CD14-positive monocyte (primary cell): ENCODE results near the gene NDFIP2. TPM values are rescaled to one million over a fixed set of nuclear protein-coding genes. Genes with fewer than 3 reads are reported as not detected.

Experiments used
- DNase-seq, 3 donors: peaks; one replicate each; pipeline ENCODE4 v3.0.0-alpha.2; 2011 to 2022
- H2AFZ ChIP-seq: 2 replicates; pipeline ENCODE4 v1.6.0; 2012; ENCODE audit warnings: mild to moderate bottlenecking, low read depth, low read length, inconsistent platforms; ENCODE audit not compliant: insufficient read depth, poor library complexity, severe bottlenecking
- H3K27ac ChIP-seq, 2 donors: 1 replicate in 1 of 2; 2 replicates in 1 of 2; pipeline ENCODE4 v1.5.1; 2012 to 2013; ENCODE audit warnings: low read length in 2 of 2, control low read depth in 1 of 2, inconsistent platforms in 1 of 2, low read depth in 1 of 2, mild to moderate bottlenecking in 1 of 2
- H3K27me3 ChIP-seq, 2 donors: one replicate each; pipeline versions ENCODE4 v1.6.0 to v1.6.1; 2011 to 2013; ENCODE audit warnings: low read length in 2 of 2; ENCODE audit not compliant: control insufficient read depth in 2 of 2, insufficient read depth in 2 of 2
- H3K36me3 ChIP-seq, 2 donors: replicated peaks in 1 of 2; 1 replicate in 1 of 2; 2 replicates in 1 of 2; pipeline versions ENCODE4 v1.5.1 to v1.6.1; 2012 to 2013; ENCODE audit warnings: low read length in 2 of 2, control low read depth in 1 of 2, inconsistent platforms in 1 of 2, mild to moderate bottlenecking in 1 of 2; ENCODE audit not compliant: insufficient read depth in 2 of 2, control insufficient read depth in 1 of 2
- H3K4me1 ChIP-seq, 2 donors: 1 replicate in 1 of 2; 2 replicates in 1 of 2; pipeline versions ENCODE4 v1.5.1 to v1.6.1; 2012 to 2013; ENCODE audit warnings: low read length in 2 of 2, control low read depth in 1 of 2, inconsistent platforms in 1 of 2, mild to moderate bottlenecking in 1 of 2, moderate library complexity in 1 of 2; ENCODE audit not compliant: insufficient read depth in 2 of 2, control insufficient read depth in 1 of 2
- H3K4me2 ChIP-seq: replicated peaks from 2 replicates; pipeline ENCODE3; 2012; ENCODE audit warnings: low read length, moderate library complexity, mild to moderate bottlenecking; ENCODE audit not compliant: poor library complexity, severe bottlenecking; ENCODE audit errors: extremely low read depth
- H3K4me3 ChIP-seq, 3 experiments: fragments of 200-600 bp in 1 of 3; sonication (generic) in 1 of 3; replicated peaks in 1 of 3; 1 replicate in 2 of 3; 2 replicates in 1 of 3; pipeline ENCODE4 v1.5.1; 2011 to 2013; ENCODE audit warnings: low read length in 3 of 3, mild to moderate bottlenecking in 3 of 3, control low read depth in 2 of 3, low read depth in 2 of 3, inconsistent platforms in 1 of 3, moderate library complexity in 1 of 3
- H3K79me2 ChIP-seq: 2 replicates; pipeline ENCODE4 v1.6.0; 2012; ENCODE audit warnings: mild to moderate bottlenecking, control low read depth, inconsistent platforms, low read length, moderate library complexity; ENCODE audit not compliant: insufficient read depth
- H3K9ac ChIP-seq: 2 replicates; pipeline ENCODE4 v1.6.0; 2017; ENCODE audit warnings: low read length, mild to moderate bottlenecking; ENCODE audit not compliant: insufficient read depth, poor library complexity, severe bottlenecking
- H3K9me3 ChIP-seq, 2 donors: replicated peaks in 1 of 2; 1 replicate in 1 of 2; 2 replicates in 1 of 2; pipeline versions ENCODE4 v1.5.1 to v1.6.1; 2012 to 2013; ENCODE audit warnings: low read length in 2 of 2, control low read depth in 1 of 2; ENCODE audit not compliant: control insufficient read depth in 1 of 2, insufficient read depth in 1 of 2
- H4K20me1 ChIP-seq: 2 replicates; pipeline ENCODE4 v1.6.0; 2012; ENCODE audit warnings: mild to moderate bottlenecking, low read length, control low read depth, moderate library complexity; ENCODE audit not compliant: insufficient read depth
- H3K27ac Mint-ChIP-seq, 7 donors: one replicate each; pipeline ENCODE4 v1.8.0; 2020; ENCODE audit warnings: mild to moderate bottlenecking in 7 of 7, mixed read lengths in 7 of 7, moderate library complexity in 6 of 7, inconsistent platforms in 2 of 7
- H3K27me3 Mint-ChIP-seq, 3 donors: one replicate each; pipeline ENCODE4 v1.8.0; 2021 to 2022; ENCODE audit warnings: low read depth in 3 of 3, mild to moderate bottlenecking in 3 of 3, mixed read lengths in 3 of 3, moderate library complexity in 3 of 3, inconsistent platforms in 1 of 3
- H3K36me3 Mint-ChIP-seq, 2 donors: one replicate each; pipeline ENCODE4 v1.8.0; 2020; ENCODE audit warnings: mixed read lengths in 2 of 2, inconsistent platforms in 1 of 2, mild to moderate bottlenecking in 1 of 2
- H3K4me1 Mint-ChIP-seq: one replicate; pipeline ENCODE4 v1.8.0; 2020; ENCODE audit warnings: mild to moderate bottlenecking, mixed read lengths
- H3K4me3 Mint-ChIP-seq, 2 donors: one replicate each; pipeline ENCODE4 v1.8.0; 2020; ENCODE audit warnings: mild to moderate bottlenecking in 2 of 2, mixed read lengths in 2 of 2, moderate library complexity in 1 of 2
- H3K9me3 Mint-ChIP-seq, 7 donors: one replicate each; pipeline ENCODE4 v1.8.0; 2020 to 2022; ENCODE audit warnings: mixed read lengths in 7 of 7, mild to moderate bottlenecking in 6 of 7, moderate library complexity in 6 of 7, inconsistent platforms in 2 of 7
- CTCF ChIP-seq: fragments of 200-600 bp; IDR thresholded peaks from one replicate; pipeline ENCODE4 v1.8.0; 2022; ENCODE audit warnings: antibody characterized with exemption, mild to moderate bottlenecking
- WGBS: methylation state at CpG from one replicate; pipeline ENCODE4 v1.1.5; 2013; ENCODE audit warnings: missing lambda C conversion rate; ENCODE audit not compliant: insufficient coverage; 5-methylcytosine and 5-hydroxymethylcytosine counted together
- intact Hi-C, 2 donors: fragments of 100-400 bp; cut with micrococcal nuclease; formaldehyde crosslinking; loops; one replicate each; pipeline versions ENCODE4 v1.15.0 to v1.15.1; 2023
- polyA plus RNA-seq, 3 donors: library from polyadenylated mRNA; depleted of rRNA in 1 of 3; unstranded in 2 of 3; stranded (reverse) in 1 of 3; fragments of 300-500 nt in 2 of 3; fragments of >200 nt in 1 of 3; fragmentation: Illumina TruSeq in 2 of 3; gene quantifications; 1 replicate in 2 of 3; 2 replicates in 1 of 3; pipeline ENCODE4 v1.2.3, GENCODE V29; 2012 to 2021

The NDFIP2 gene
- polyA plus RNA-seq, 3 donors, result not detected

DNA sequence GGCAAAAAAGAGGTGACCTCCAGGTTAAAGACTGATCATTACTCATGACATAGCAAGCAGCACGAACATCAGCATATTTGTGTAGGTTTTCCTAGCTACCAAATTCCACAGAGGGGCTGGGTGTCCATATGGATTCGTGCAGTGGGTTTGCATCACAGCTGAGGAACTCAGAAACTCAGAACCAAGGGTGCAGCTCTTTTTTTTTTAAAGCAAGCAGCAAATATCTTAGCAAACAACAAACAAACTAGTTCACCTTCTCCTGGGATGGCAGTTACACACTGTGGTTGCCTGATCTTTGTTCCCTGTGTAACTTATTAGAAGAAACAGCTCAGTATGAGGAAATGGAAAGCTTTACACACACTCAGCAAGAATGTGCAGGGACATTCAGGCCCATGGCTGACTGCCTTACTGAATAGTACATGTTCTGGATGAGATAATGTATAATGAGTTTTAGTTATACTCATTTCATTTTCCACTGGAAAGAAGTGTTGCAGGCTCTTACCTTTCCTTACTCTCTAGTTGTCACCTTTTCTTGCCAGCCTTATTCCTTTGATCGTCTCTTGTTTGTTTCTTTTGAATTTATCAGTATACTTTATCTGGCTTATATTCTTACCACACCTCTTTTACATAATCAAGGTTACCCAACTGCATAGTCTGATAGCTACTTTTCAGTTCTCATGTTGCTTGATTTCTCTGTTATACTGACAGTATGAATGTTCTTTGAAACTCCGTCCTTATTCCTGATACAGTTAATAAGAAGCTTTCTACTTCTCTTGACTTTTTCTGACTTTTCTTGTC is 4.3 kb downstream of the NDFIP2 start:
- no CpG with 5 or more reads among the region's 4 CpGs for WGBS
- Histone ChIP-seq H3K4me3 (no peak overlapping the region), H3K4me1 (peaks cover 12 to 13% of the 10 kb centered on the region in 2 donors), H3K9me3 (peaks cover 3 to 13% of the 10 kb centered on the region in 2 donors), H3K79me2 (no peaks in the 10 kb centered on the region), H3K27ac (no peak overlapping the region), H2AFZ (no peak overlapping the region), H4K20me1 (no peaks in the 10 kb centered on the region), H3K9ac (no peak overlapping the region), H3K36me3 (no peaks in the 10 kb centered on the region), H3K27me3 (peaks cover 74 to 82% of the 10 kb centered on the region in 2 donors), H3K4me2 (no peak overlapping the region)
- intact Hi-C loops, result no loop called here
- Mint-ChIP-seq H3K27ac (no peak overlapping the region), H3K9me3 (peaks cover 0 to 20% (median 15%) of the 10 kb centered on the region in 7 donors), H3K4me3 (no peak overlapping the region), H3K36me3 (peaks cover 3 to 5% of the 10 kb centered on the region in 2 donors), H3K27me3 (peaks cover 57 to 72% (median 67%) of the 10 kb centered on the region in 3 donors), H3K4me1 (peaks cover 21% of the 10 kb centered on the region)
- no peak for DNase-seq
- TF ChIP-seq CTCF, result no peak

DNA sequence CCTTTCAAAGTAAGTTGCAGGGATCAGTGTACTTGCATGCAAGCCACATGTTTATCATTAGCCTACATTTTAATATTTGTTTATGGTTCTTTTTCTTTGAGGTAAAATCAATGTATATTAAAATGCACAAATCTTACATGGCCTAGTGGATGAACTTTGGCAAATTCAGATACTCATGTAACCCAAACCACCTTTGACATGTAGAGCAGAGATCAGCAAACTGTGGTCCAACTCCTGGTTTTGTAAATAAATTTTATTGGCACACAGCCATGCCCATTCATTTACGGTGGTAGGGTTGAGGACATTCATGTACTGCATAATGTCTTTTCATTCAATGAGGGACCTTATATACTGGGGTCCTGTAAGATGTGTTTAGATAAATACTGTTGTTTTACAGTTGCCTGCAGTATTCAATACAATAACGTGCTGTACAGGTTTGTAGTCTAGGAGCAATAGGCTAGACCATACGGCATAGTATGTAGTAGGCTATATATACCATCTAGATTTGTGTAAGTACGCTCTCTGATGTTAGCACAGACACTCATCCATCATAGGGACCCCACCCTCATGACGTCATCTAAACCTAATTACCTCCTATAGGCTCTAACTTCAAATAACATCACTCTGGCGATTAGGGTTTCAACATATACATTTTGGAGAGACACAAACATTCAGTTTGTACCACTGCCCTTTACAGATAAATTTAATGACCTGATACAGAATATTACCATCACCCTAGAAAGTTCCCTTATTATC is 5.7 kb downstream of the NDFIP2 start:
- WGBS, result 87% methylated on average over 3 of the region's 6 CpGs
- H3K79me2 ChIP-seq, result no peaks in the 10 kb centered on the region
- no peak for DNase-seq

More for the DNA sequence above, 5.7 kb downstream of the NDFIP2 start:
- H3K9ac ChIP-seq, result no peak overlapping the region
- Mint-ChIP-seq H3K9me3 (peaks cover 0 to 6% (median 5%) of the 10 kb centered on the region in 7 donors), H3K27ac (no peak overlapping the region), H3K27me3 (peaks cover 44 to 60% (median 53%) of the 10 kb centered on the region in 3 donors), H3K4me1 (peaks cover 8% of the 10 kb centered on the region), H3K36me3 (peaks cover 2 to 3% of the 10 kb centered on the region in 2 donors), H3K4me3 (no peak overlapping the region)
- peaks cover 0 to 3% of the 10 kb centered on the region in 2 donors for H3K9me3 ChIP-seq
- intact Hi-C loops, result no loop called here
- H3K4me1 ChIP-seq, result peaks cover 3 to 4% of the 10 kb centered on the region in 2 donors
- no peak overlapping the region for H3K27ac ChIP-seq
- no peaks in the 10 kb centered on the region for H4K20me1 ChIP-seq
- H3K4me2 ChIP-seq, result no peak overlapping the region
- peaks cover 64 to 68% of the 10 kb centered on the region in 2 donors for H3K27me3 ChIP-seq
- no peak for TF ChIP-seq CTCF
- no peak overlapping the region for H2AFZ ChIP-seq
- H3K36me3 ChIP-seq, result no peaks in the 10 kb centered on the region
- H3K4me3 ChIP-seq, result no peak overlapping the region
